ENCODE results near the gene SLK. TPM values are rescaled to one million over a fixed set of nuclear protein-coding genes. Genes with fewer than 3 reads are reported as not detected.

The SLK gene
- total RNA-seq, 2 experiments from 2014 or later: 19.4 to 19.9 TPM

- no peak for DNase-seq (ENCODE audit: low spot score)
- Histone ChIP-seq H3K4me3 (ENCODE audit: low read depth, low read length, poor library complexity, severe bottlenecking) (no peak overlapping the region), H3K36me3 (ENCODE audit: insufficient read depth, low read length) (no peaks in the 10 kb centered on the region), H3K9me3 (ENCODE audit: low read length) (no peaks in the 10 kb centered on the region), H3K9me2 (ENCODE audit: insufficient read depth, low read length) (no peaks in the 10 kb centered on the region), H3K4me1 (ENCODE audit: insufficient read depth, low read length, poor library complexity, severe bottlenecking) (no peaks in the 10 kb centered on the region), H3K79me2 (ENCODE audit: insufficient read depth, low read depth, low read length) (no peaks in the 10 kb centered on the region), H3K27ac (ENCODE audit: low read depth, low read length, poor library complexity, severe bottlenecking) (no peak overlapping the region), H3K4me2 (ENCODE audit: low read length) (no peak overlapping the region), H2AFZ (ENCODE audit: low read length) (no peak overlapping the region), H4K20me1 (ENCODE audit: insufficient read depth, low read length) (no peaks in the 10 kb centered on the region)
- intact Hi-C loops (cut with micrococcal nuclease; ENCODE audit: unreplicated experiment): no loop called here
- TF ChIP-seq EZH2phosphoT487 (IDR thresholded peaks at IDR 0.05; ENCODE audit: borderline replicate concordance, low read depth, low read length) (no peak), CTCF (conservative IDR thresholded peaks at IDR 0.05; ENCODE audit: low read length) (no peak)
- BruUV-seq (replicated peaks): no TSS peak
- POLR2A ChIA-PET: no interaction called here
- CTCF ChIA-PET (ENCODE audit: unreplicated experiment): no interaction called here
Measured at GRCh38 chr10:103949728-103950127, 17.2 kb upstream of the SLK start.

GRCh38 chr10:103951183-103951582, 15.8 kb upstream of the SLK start:
- H3K4me1 ChIP-seq (ENCODE audit: insufficient read depth, low read length, poor library complexity, severe bottlenecking): no peaks in the 10 kb centered on the region
- no TSS peak for BruUV-seq (replicated peaks)
- no peak overlapping the region for H2AFZ ChIP-seq (ENCODE audit: low read length)
- intact Hi-C loops (cut with micrococcal nuclease; ENCODE audit: unreplicated experiment): no loop called here
- no peak overlapping the region for H3K27ac ChIP-seq (ENCODE audit: low read depth, low read length, poor library complexity, severe bottlenecking)
- CTCF ChIA-PET (ENCODE audit: unreplicated experiment): no interaction called here
- no peak overlapping the region for H3K4me3 ChIP-seq (ENCODE audit: low read depth, low read length, poor library complexity, severe bottlenecking)
- POLR2A ChIA-PET: interaction anchor here (0.8 kb wide), 1 partner anchor 13 kb away, joined by 3 read pairs; no protein-coding TSS in a partner anchor
- no peaks in the 10 kb centered on the region for H3K79me2 ChIP-seq (ENCODE audit: insufficient read depth, low read depth, low read length)
- no peaks in the 10 kb centered on the region for H4K20me1 ChIP-seq (ENCODE audit: insufficient read depth, low read length)
- no peaks in the 10 kb centered on the region for H3K36me3 ChIP-seq (ENCODE audit: insufficient read depth, low read length)
- DNase-seq (ENCODE audit: low spot score): no peak
- no peaks in the 10 kb centered on the region for H3K9me2 ChIP-seq (ENCODE audit: insufficient read depth, low read length)
- TF ChIP-seq EZH2phosphoT487 (IDR thresholded peaks at IDR 0.05; ENCODE audit: borderline replicate concordance, low read depth, low read length): no peak
- no peak for TF ChIP-seq CTCF (conservative IDR thresholded peaks at IDR 0.05; ENCODE audit: low read length)
- no peaks in the 10 kb centered on the region for H3K9me3 ChIP-seq (ENCODE audit: low read length)
- no peak overlapping the region for H3K4me2 ChIP-seq (ENCODE audit: low read length)

GRCh38 chr10:103951942-103952341, 15.0 kb upstream of the SLK start:
- CTCF ChIA-PET (ENCODE audit: unreplicated experiment): no interaction called here
- H3K9me3 ChIP-seq (ENCODE audit: low read length): no peaks in the 10 kb centered on the region
- intact Hi-C loops (cut with micrococcal nuclease; ENCODE audit: unreplicated experiment): no loop called here
- TF ChIP-seq CTCF (conservative IDR thresholded peaks at IDR 0.05; ENCODE audit: low read length) (no peak), EZH2phosphoT487 (IDR thresholded peaks at IDR 0.05; ENCODE audit: borderline replicate concordance, low read depth, low read length) (no peak)
- H3K79me2 ChIP-seq (ENCODE audit: insufficient read depth, low read depth, low read length): no peaks in the 10 kb centered on the region
- no peaks in the 10 kb centered on the region for H3K4me1 ChIP-seq (ENCODE audit: insufficient read depth, low read length, poor library complexity, severe bottlenecking)
- BruUV-seq (replicated peaks): no TSS peak
- H3K36me3 ChIP-seq (ENCODE audit: insufficient read depth, low read length): no peaks in the 10 kb centered on the region
- H3K9me2 ChIP-seq (ENCODE audit: insufficient read depth, low read length): no peaks in the 10 kb centered on the region
- no peak overlapping the region for H3K27ac ChIP-seq (ENCODE audit: low read depth, low read length, poor library complexity, severe bottlenecking)
- H3K4me3 ChIP-seq (ENCODE audit: low read depth, low read length, poor library complexity, severe bottlenecking): no peak overlapping the region
- H4K20me1 ChIP-seq (ENCODE audit: insufficient read depth, low read length): no peaks in the 10 kb centered on the region
- no peak overlapping the region for H3K4me2 ChIP-seq (ENCODE audit: low read length)
- H2AFZ ChIP-seq (ENCODE audit: low read length): no peak overlapping the region
- POLR2A ChIA-PET: interaction anchor here (0.8 kb wide), 1 partner anchor 13 kb away, joined by 3 read pairs; no protein-coding TSS in a partner anchor
- no peak for DNase-seq (ENCODE audit: low spot score)
